Measurements from ENCODE around the gene OR11H12.
"Not testable (repeated sequence)": the region's sequence is repeated elsewhere in the genome, so short reads cannot be mapped to it uniquely, and the experiment has no call there.

OR11H12 gene

GRCh38 chr14:18600817-18601216, at the start of gene OR11H12:
OR11H12 (plus strand) TSS chr14:18601117; CDS start chr14:18601117, 0 bp downstream.
- DNase-seq, result not testable (repeated sequence)

GRCh38 chr14:18582908-18583307, 18.0 kb upstream of the OR11H12 start:
- DNase-seq, result not testable (repeated sequence)

- DNase-seq, result not testable (repeated sequence)
These were observed 25.8 kb downstream of the OR11H12 start for GRCh38 chr14:18626610-18627213.

GRCh38 chr14:18636066-18636465, 35.1 kb downstream of the OR11H12 start:
- DNase-seq, result not testable (repeated sequence)

GRCh38 chr14:18638032-18638431, 37.1 kb downstream of the OR11H12 start:
- DNase-seq, result not testable (repeated sequence)

GRCh38 chr14:18638785-18639184, 37.9 kb downstream of the OR11H12 start:
- not testable (repeated sequence) for DNase-seq

GRCh38 chr14:18646075-18646730, 45.3 kb downstream of the OR11H12 start:
- not testable (repeated sequence) for DNase-seq
